Endothelial cell of umbilical vein (primary cell): ENCODE measurements around the gene PTX3. TPM values are rescaled to one million over a fixed set of nuclear protein-coding genes. Genes with fewer than 3 reads are reported as not detected.

Experiments used
- BruUV-seq: library from RNA; stranded (reverse); fragments of 400-500 nt; replicated peaks from 2 replicates; lab custom pipeline; 2021; lab: Mats Ljungman, UMichigan
- CTCF ChIA-PET: fragments of 300-600, 350-600 bp; sonication (Branson Sonifier 250); formaldehyde crosslinking; loops from one replicate; lab custom pipeline; 2021; ENCODE audit warnings: antibody characterized with exemption, inconsistent platforms; lab: Charles Lee
- POLR2A ChIA-PET: fragments of 300-600, 350-600 bp; sonication (Branson Sonifier 250); formaldehyde crosslinking; loops from one replicate; lab custom pipeline; 2021; ENCODE audit warnings: antibody characterized with exemption, inconsistent platforms; lab: Charles Lee
- DNase-seq: peaks from one replicate; pipeline ENCODE4 v3.0.0-alpha.2; 2011; ENCODE audit warnings: low read depth, low spot score
- FAIRE-seq: peaks from 2 replicates; lab custom pipeline; 2011; peaks lifted over from hg19 to GRCh38; lab: Jason Lieb, UNC
- H2AFZ ChIP-seq: 2 replicates; pipeline ENCODE4 v1.6.0; 2012; ENCODE audit warnings: low read depth, low read length, control low read depth, inconsistent platforms
- H3K27ac ChIP-seq: 2 replicates; pipeline ENCODE4 v1.5.1; 2011; ENCODE audit warnings: low read depth, mild to moderate bottlenecking, control low read depth, low read length, moderate library complexity; ENCODE audit not compliant: insufficient read depth
- H3K27me3 ChIP-seq, 2 experiments: 2 replicates each; pipeline versions ENCODE4 v1.6.0 to v1.6.1; 2011; ENCODE audit warnings: low read length in 2 of 2, mixed read lengths in 1 of 2; ENCODE audit not compliant: control insufficient read depth in 2 of 2, insufficient read depth in 2 of 2
- H3K36me3 ChIP-seq, 2 experiments: 2 replicates in 1 of 2; 3 replicates in 1 of 2; pipeline ENCODE4 v1.5.1; 2011; ENCODE audit warnings: low read length in 2 of 2, mild to moderate bottlenecking in 1 of 2, moderate library complexity in 1 of 2; ENCODE audit not compliant: control insufficient read depth in 2 of 2, insufficient read depth in 2 of 2; ENCODE audit errors: extremely low read depth in 1 of 2
- H3K4me1 ChIP-seq: 3 replicates; pipeline ENCODE4 v1.5.1; 2011; ENCODE audit warnings: mild to moderate bottlenecking, low read length; ENCODE audit not compliant: control insufficient read depth, insufficient read depth; ENCODE audit errors: extremely low read depth
- H3K4me2 ChIP-seq: 2 replicates; pipeline ENCODE4 v1.6.1; 2011; ENCODE audit warnings: low read length, control low read depth, mixed read lengths; ENCODE audit not compliant: insufficient read depth
- H3K4me3 ChIP-seq, 3 experiments: fragments of 200-600 bp in 1 of 3; sonication (generic), shearing (Covaris generic) in 1 of 3; replicated peaks in 1 of 3; 2 replicates each; pipeline ENCODE4 v1.5.1; 2011 to 2016; ENCODE audit warnings: control low read depth in 3 of 3, low read length in 3 of 3, mild to moderate bottlenecking in 2 of 3, inconsistent platforms in 1 of 3, low read depth in 1 of 3, moderate library complexity in 1 of 3; ENCODE audit not compliant: insufficient read depth in 1 of 3
- H3K79me2 ChIP-seq: 2 replicates; pipeline ENCODE4 v1.6.0; 2012; ENCODE audit warnings: low read length, inconsistent platforms; ENCODE audit not compliant: control insufficient read depth, insufficient read depth
- H3K9ac ChIP-seq: replicated peaks from 2 replicates; pipeline ENCODE3; 2011; ENCODE audit warnings: low read length, control low read depth; ENCODE audit not compliant: insufficient read depth; ENCODE audit errors: extremely low read depth
- H3K9me1 ChIP-seq: replicated peaks from 3 replicates; pipeline ENCODE4 v1.6.0; 2011; ENCODE audit warnings: mild to moderate bottlenecking, low read length; ENCODE audit not compliant: control insufficient read depth, insufficient read depth; ENCODE audit errors: extremely low read depth
- H3K9me3 ChIP-seq: replicated peaks from 2 replicates; pipeline ENCODE4 v1.5.1; 2012; ENCODE audit warnings: low read length, inconsistent platforms; ENCODE audit not compliant: control insufficient read depth, insufficient read depth
- H4K20me1 ChIP-seq: replicated peaks from 2 replicates; pipeline ENCODE3; 2011; ENCODE audit warnings: mild to moderate bottlenecking, low read length; ENCODE audit not compliant: control insufficient read depth, insufficient read depth; ENCODE audit errors: extremely low read depth
- CTCF ChIP-seq, 2 donors: IDR thresholded peaks; 1 replicate in 1 of 2; 2 replicates in 1 of 2; pipeline ENCODE4 v1.5.1; 2011; ENCODE audit warnings: low read length in 2 of 2, mild to moderate bottlenecking in 2 of 2, moderate library complexity in 2 of 2, control low read depth in 1 of 2, inconsistent platforms in 1 of 2, low read depth in 1 of 2; ENCODE audit not compliant: insufficient read depth in 1 of 2; ENCODE audit errors: extremely low read depth in 1 of 2
- EZH2 ChIP-seq: IDR thresholded peaks from 2 replicates; pipeline ENCODE4 v1.6.1; 2012; ENCODE audit warnings: borderline replicate concordance, low read depth, mild to moderate bottlenecking, moderate library complexity, low read length, inconsistent platforms; ENCODE audit not compliant: severe bottlenecking
- FOS ChIP-seq: IDR thresholded peaks from 2 replicates; pipeline ENCODE4 v1.6.1; 2011; ENCODE audit warnings: mild to moderate bottlenecking, low read length, moderate library complexity, borderline replicate concordance; ENCODE audit not compliant: insufficient read depth
- GATA2 ChIP-seq: IDR thresholded peaks from 2 replicates; pipeline ENCODE4 v1.7.0; 2011; ENCODE audit warnings: low read depth, mild to moderate bottlenecking, moderate library complexity, mixed read lengths, low read length; ENCODE audit not compliant: insufficient read length, insufficient read depth
- JUN ChIP-seq: IDR thresholded peaks from 2 replicates; pipeline ENCODE4 v1.6.1; 2011; ENCODE audit warnings: borderline replicate concordance, low read depth; ENCODE audit not compliant: insufficient read length, insufficient read depth
- MAX ChIP-seq: IDR thresholded peaks from 2 replicates; pipeline ENCODE4 v1.6.1; 2011; ENCODE audit not compliant: insufficient read depth, insufficient read length
- MYC ChIP-seq: IDR thresholded peaks from one replicate; pipeline ENCODE4 v1.6.1; 2011; ENCODE audit warnings: mild to moderate bottlenecking, low read depth, low read length
- POLR2A ChIP-seq: IDR thresholded peaks from 2 replicates; pipeline ENCODE4 v1.6.1; 2012; ENCODE audit warnings: low read depth, mild to moderate bottlenecking, control low read depth, low read length
- POLR2AphosphoS5 ChIP-seq: IDR thresholded peaks from 2 replicates; pipeline ENCODE4 v1.6.1; 2012; ENCODE audit warnings: low read depth, mild to moderate bottlenecking, control low read depth, low read length, moderate library complexity; ENCODE audit not compliant: insufficient read depth
- dilution Hi-C: fragments of 300-500 bp; cut with MboI; formaldehyde crosslinking; loops from one replicate; pipeline ENCODE4 v1.15.0; 2019; ENCODE audit warnings: low sequenced_read_pairs; ENCODE audit not compliant: extremely low pct_ligation_motif_present
- intact Hi-C: fragments of 100-400 bp; cut with micrococcal nuclease; formaldehyde crosslinking; loops from one replicate; pipeline ENCODE4 v1.10.0; 2022
- polyA plus RNA-seq, 4 experiments: library from polyadenylated mRNA; depleted of rRNA in 3 of 4; stranded (reverse) in 3 of 4; unstranded in 1 of 4; fragments of >200 nt; gene quantifications; 2 replicates each; pipeline versions ENCODE4 v1.2.1 to v1.2.3, GENCODE V29; 2011 to 2012; ENCODE audit warnings: missing spikeins in 1 of 4
- total RNA-seq: library from RNA; stranded (reverse); gene quantifications from 2 replicates; pipeline ENCODE4 v1.2.3, GENCODE V29; 2021

The PTX3 gene
- total and polyA plus RNA-seq, 2 donors (not counting 3 experiments of a cell fraction or from before 2014, with no cell fraction given) = 122 to 172 TPM

- POLR2A ChIA-PET = no interaction called here
These were observed 29.1 kb downstream of the PTX3 start for GRCh38 chr3:157465741-157466140.

More at GRCh38 chr3:157465741-157466140, 29.1 kb downstream of the PTX3 start:
- Histone ChIP-seq H3K4me2 (no peak overlapping the region), H4K20me1 (no peaks in the 10 kb centered on the region), H2AFZ (no peak overlapping the region), H3K36me3 (peaks cover 2 to 16% of the 10 kb centered on the region in 2 experiments), H3K4me3 (no peak overlapping the region), H3K9ac (no peak overlapping the region), H3K27ac (no peak overlapping the region), H3K4me1 (peaks cover 35% of the 10 kb centered on the region), H3K27me3 (no peaks in the 10 kb centered on the region), H3K9me1 (no peaks in the 10 kb centered on the region), H3K9me3 (no peaks in the 10 kb centered on the region), H3K79me2 (peaks cover 59% of the 10 kb centered on the region)
- dilution Hi-C loops = no loop called here
- FAIRE-seq = no peak
- CTCF ChIA-PET = interaction anchor here (1.0 to 2.0 kb wide), 4 partner anchors 31 to 264 kb away, joined by 3 to 12 read pairs (median 4); no protein-coding TSS in a partner anchor
- BruUV-seq = no TSS peak
- intact Hi-C loops = no loop called here
- no peak for DNase-seq
- TF ChIP-seq CTCF (IDR thresholded peaks at IDR 0.05; ENCODE audit: extremely low read depth in 1 of 2, insufficient read depth in 1 of 2, low read depth in 1 of 2, low read length in 2 of 2) (no peak), POLR2A (no peak), GATA2 (no peak), FOS (no peak), MYC (no peak), MAX (no peak), POLR2AphosphoS5 (no peak), JUN (no peak), EZH2 (no peak)
